GM21717 (cell line): Measurements from ENCODE around the gene CCDC50.

Experiments
- ATAC-seq: cut with Tn5 transposase; IDR thresholded peaks from one replicate; pipeline ENCODE4 v1.9.1; 2021; ENCODE audit warnings: mild to moderate bottlenecking, moderate library complexity; ENCODE audit not compliant: unreplicated experiment

CCDC50 gene

DNA sequence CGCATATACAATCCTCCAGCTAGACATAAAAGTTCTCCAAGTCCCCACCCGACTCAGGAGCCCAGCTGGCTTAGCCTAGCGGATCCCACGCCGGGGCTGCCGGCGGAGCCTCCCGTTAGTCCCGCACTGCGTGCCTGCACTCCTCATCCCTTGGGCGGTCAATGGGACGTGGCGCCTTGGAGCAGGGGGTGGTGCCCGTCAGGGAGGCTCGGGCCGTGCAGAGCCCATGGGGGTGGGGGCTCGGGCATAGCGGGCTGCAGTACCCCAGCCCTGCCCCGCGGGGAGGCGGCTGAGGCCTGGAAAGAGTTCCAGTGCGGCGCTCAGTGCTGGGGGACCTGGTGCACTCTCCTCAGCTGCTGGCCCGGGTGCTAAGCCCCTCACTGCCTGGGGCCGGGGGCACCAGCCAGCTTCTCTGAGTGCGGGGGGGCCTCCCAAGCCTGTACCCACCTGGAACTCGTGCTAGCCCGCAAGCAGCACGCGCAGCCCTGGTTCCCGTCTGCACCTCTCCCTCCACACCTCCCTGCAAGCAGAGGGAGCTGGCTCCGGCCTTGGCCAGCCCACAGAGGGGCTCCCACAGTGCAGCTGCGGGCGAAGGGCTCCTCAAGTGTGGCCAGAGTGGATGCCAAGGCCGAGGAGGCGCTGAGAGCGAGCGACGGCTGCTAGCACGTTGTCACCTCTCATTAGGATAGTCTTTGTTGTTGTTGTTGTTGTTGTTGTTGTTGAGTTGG, 12.2 kb upstream of the CCDC50 start:
- no peak for ATAC-seq

DNA sequence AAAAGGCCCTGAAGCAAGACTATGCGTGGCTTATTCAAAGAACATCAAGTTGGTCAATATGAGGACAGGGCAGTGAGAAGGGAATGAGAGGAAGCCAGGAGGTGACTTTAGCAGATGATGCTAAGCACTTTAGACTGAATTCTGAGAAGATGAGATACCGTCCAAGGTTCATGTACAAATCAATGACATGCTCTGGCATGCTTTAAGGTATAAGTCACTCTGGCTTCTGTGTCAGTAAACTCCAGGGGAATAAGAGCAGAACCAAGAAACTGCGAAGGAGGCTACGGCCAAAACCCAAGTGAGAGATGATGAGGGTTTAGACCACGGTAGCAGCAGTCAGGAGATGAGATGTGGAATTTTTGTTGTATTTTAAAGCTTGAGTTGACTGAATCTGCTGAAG, 8.9 kb upstream of the CCDC50 start:
- no peak for ATAC-seq

DNA sequence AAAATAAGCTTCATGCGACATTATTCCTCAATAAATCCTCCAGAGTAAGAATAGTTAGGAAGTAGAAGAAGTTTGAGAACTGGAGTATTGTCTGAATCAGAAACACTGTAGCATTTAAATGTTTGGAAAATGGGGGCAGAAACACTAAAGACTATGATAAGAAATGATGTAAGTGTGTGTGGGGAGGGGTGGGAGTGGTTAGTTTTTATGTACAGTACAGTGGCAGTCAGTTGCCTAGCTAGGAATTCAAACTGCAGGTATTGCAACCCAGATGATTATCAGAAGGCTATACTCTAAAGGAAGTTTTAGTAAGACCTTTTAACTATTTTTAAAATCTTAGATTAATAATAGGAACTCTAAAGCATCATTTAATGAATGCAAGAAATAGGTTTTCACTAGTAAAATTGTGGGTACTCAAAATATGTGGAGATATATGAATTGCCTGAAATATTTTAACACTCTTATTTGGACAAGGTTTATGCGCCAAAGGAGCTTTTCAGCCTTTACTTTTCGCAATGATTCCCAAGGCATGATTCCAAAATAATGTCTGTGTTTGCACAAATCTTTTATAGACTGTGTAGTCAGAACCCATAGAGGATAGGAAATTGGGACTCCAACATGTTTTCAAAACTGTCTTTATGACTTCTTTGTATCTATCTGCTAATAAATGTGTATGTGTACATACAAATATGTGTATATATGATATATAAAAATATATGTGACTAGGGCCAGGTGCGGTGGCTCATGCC, 8.0 kb upstream of the CCDC50 start:
- ATAC-seq, result no peak

DNA sequence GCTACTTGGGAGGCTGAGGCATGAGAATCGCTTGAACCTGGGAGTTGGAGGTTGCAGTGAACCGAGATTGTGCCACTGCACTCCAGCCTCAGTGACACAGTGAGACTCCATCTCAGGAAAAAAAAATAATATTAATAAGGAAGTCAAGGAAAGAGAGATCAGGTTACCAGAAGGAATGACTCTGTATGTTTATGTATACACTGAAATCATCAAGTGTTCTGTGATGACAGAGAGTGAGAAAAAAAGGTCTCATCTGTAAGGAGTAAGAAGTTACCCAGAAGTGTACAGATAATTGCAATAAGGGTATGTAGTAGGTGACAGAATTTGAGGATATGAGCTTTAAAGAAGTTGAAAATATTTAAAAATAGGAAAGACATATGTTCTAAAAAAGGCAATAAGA, 4.3 kb upstream of the CCDC50 start:
- no peak for ATAC-seq

DNA sequence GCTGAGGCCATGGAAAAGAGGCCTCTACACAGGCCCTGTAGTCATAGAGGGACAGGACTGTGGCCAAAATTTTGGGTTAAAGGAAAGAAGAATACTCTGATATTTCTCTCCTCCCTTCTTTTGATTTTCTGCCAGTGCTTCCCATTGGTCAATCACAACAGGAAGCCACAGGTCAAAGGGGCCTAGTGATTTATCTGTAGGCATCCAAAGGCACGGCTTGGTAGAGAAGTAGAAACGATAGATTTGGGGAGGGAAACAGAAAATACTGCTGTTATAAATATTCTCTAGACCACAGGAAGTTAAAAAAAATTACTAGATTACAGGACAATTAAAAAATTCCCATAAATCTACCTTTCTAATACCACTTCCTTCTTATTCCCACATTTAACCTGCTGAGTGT, 1.7 kb upstream of the CCDC50 start:
- no peak for ATAC-seq

DNA sequence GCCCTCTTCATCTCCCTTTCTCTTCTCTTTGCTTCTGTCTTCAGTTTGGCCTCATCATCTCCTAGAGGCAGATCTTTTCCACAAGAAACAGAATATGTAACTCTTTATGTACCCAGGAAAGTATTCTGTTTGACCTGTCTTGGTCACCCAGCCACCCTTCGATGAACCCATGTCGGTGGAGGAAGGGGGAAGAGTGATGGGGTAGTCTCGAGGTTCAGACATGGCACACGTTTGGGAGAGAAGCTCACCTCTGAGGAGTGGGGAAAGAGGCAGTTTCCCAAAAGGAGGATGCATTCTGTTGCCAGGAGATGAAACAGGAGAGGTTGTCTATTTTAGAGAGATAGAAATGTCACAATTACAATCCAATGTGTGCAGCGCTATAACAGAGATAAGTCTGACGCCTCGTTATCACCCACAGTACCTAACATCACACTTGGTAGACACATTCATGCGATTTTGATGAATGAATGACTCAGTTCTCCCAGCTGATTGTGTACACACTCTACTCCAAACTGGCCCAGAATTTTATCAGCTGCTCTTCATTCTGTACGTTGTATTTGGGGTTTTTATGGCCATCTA, 722 bp upstream of the CCDC50 start:
- ATAC-seq, result no peak

DNA sequence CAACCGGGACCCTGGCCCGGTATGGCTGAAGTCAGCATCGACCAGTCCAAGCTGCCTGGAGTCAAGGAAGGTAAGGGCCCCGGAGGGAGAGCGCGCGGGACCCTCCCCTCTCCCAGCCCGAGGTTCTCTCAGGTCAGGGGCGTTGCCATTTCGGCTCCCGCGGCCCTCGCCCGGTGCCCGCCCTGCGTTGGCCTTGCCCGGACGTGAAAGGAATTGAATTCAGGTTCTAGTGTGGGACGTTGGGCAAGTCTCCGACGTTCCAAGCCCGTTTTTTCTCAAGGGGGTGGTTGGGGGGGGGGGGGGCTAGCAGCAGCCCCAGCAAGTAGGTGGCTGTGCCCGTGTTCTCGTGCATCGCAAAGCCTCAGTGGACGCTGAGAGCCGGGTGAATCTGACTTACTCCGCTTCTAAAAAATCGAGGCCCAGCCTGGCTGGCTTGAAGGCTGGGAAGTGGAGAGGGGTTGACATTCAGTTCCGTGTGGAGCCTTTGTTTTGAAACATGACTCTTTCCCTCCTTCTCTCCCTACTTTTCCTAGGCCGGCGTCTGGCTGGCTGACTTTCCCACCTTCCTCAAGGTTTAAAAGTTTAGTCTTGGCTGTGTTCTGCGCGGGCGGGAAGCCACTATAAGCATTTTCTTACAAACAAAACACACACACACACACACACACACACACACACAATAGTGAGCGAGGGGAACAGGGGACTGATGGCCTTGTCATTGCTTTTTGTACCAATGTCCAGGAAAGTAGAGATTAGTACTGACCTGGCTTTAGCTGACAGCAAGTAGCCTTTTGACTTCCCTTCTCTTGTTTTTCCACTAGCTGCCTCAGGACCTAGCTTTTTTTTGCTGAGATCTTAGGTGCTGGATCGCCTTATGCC, 698 bp downstream of the CCDC50 start, which contains the start of gene UTS2B:
Gene UTS2B, minus strand, starts transcription at position 873 of the 876 bp plus-strand sequence. CDS start 48,337 bp downstream, outside the sequence.
- ATAC-seq, result peak; percentile 28

DNA sequence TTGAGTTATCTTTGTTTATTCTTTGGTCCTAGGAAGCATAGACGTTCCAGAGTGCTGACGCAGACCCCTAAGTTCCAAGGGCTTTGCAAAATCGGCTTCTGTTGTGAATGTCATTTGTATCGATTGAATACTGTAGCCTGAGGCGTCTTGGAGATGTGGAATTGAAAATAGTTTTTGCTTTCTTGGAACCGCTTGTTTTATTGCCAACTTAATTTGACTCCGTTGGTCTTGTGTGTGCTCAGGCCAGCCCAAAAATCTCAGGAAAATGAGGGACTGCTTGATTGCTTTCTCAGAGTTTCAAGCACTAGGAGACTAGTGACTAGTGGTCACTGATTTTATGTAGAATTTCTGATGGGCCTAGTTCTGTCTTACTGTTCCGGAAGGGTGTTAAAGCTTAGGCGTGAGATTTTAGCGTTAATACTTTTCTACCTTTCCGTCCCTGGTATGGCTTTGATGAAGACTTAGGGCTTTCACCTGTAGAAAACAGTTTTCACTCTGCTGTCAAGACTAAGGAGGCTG, 1.4 kb downstream of the CCDC50 start:
- ATAC-seq, result no peak

DNA sequence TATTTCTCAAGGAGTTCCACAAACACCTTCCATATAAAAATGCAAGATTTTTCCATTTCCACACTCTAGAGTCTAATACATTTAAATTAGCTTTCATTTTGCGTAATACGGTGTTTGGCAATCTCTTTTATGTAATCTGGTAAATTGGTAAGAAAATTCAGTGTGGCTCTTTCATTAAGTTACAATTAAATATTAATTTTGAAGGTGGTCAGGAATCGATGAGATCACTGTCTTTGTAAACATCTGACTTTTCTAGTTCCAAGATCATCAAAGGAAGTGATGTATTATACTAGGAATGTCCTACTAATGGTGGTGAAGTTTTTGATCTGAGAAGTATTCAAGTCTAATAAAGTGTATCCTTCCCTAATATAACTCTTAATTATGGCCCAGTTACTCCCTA, 2.2 kb downstream of the CCDC50 start:
- ATAC-seq, result no peak

DNA sequence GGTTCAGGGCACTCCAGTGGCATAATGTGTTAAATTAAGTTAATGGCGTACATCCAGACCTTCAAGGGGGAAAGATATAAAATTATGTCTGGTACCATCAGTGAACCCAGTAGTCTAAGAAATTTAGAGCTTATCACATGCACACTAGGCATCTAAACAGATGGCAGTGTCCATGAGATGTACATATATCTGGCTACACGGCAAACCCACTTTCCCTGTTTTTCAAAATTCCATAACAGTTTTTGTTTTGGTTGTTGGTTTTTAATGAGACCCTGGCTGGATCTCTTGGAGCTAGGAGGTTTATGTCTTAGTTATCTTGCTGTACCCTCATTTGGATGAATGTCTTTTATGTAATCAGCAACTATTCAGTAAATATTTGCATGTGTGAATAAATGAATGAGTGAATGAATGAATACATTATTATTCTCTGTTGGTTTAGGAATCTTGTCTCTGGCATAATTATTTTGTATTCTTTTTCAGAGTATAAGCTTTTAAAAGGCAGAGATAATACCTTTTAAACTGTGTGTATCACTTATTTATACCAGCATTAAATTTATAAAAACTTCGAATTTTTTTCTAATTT, 4.2 kb downstream of the CCDC50 start:
- no peak for ATAC-seq

DNA sequence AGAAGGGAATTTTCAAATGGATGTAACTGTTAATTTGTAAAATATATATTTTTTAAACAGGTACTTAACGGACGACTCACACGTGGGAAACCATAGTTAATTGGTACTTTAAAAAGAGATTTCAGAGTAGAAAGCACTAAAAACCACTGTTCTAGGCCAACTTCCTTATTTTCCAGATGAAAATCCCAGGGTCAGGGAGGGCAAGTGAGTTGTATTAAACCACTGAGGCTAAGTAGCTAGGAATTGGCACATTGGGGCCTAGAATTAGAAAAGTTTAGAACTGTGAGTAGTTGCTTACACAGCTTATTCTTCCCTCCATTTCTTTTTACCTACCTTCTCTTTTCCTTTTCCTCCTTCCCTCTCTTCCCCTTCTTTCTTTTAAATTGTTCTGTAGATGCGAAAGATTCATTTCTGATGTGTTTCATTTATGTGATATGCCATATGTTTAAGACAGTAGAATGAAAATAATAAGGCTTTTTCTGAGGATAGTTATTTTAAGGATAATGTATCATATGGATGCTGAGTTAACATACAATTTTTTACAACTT, 5.2 kb downstream of the CCDC50 start:
- no peak for ATAC-seq

DNA sequence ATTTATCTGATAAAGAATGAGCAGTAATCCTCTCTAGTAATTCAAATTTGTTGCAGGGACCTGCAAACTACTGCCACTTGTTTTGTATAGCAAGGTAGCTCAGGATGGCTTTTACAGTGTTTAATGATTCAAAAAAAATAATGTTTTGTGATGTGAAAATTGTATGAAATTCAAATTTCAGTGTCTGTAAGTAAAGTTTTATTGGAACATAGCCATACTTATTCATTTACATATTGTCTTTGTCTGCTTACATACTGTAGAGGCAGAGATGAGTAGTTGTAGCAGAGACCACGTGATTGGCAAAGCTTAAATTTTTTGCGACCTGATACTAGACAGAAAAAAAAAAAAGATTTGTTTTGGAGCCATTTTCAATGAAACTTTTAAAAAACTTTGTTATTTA, 7.6 kb downstream of the CCDC50 start:
- no peak for ATAC-seq

DNA sequence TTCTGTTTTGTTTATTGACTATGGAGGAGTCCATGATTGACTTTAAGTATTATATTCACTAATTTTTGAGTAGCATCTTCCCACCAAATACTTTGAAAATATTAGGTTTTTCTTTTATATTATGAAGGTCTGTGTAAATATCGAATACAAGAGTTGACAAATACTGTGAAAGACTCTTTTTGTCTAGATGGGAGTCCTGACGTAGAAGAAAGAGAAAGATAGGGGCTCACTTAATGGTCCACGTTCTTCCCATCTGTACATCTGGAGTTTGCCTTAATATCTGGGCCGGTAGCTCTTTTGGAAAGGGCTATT, 8.9 kb downstream of the CCDC50 start:
- no peak for ATAC-seq

DNA sequence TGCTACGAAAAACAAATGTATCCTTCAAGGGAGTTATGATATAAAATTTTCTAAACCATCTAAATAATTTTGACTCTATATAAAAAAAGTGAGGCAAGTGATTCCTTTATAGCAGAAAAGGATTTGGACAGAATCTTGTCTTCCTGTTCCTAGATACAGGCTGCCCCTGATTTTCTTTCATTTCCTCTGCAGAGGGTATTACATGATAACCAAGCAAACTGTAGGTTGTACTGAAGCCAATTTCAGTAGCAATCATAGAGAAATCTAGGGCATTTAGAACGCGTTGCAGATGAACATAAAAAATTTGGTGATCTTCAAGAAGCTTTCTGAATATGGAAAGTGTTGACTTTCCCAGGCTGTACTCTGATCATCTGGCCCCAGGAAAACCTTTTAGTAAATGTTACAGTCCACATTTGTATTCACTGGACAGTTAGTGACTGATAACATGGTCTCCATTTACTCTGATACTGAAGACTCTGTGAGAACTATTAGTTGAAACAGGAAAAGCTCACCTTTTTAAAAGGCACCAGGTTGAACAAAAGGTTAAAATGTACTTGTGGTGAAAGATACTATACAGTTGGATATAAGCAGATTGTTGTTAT, 10.2 kb downstream of the CCDC50 start:
- no peak for ATAC-seq

DNA sequence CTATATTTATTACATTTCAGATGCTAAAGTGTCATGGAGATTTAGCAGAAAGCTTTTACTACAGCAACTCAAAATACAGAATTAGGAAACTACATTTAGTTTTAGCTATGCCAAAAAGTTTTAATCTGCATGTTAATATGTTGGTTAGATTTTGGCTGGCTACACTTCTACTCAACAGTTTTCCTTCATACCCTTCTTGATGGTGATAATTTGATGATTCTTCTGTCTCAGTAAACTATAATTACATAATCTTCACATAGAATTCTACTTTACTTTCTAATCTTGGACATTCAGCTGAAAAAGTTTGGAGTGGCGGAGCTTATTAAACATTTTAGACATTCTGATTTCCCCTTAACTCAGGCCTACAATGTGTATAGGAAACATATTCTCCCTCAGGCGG, 11.2 kb downstream of the CCDC50 start:
- no peak for ATAC-seq

DNA sequence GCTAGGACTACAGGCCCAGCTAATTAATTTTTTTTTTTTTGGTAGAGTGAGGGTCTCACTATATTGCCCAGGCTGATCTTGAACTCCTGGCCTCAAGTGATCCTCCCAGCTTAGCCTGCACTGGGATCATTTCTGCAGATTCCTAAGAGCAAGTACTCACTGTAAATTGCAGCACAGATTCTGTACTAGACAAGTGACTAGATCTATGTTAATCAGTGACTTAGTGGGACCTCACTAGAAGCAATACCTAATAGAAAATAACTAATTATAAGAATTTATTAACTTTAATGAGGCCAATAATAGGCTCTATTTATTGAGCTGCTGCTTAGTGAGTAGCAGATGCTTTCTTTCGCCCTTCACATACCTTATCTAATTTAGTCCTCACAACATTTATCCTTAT, 11.8 kb downstream of the CCDC50 start:
- ATAC-seq, result no peak

DNA sequence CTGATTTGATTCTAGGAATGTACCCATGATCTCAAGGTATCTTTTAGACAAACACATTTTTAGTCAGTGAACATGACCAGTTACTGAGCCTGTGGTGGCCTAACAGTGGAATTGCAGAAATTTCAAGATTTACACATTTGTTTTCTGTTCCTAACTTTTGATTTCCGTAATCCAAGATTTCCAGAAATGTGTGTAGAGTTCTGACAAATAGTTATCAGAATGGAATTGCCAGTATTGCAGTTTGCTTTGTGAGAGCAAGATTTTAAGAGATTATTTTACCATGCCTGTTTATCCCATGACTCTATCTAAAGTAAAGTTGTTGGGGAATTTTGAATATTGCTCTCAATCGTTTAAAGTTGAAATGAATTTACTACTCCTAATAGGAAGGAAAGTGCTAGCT, 12.8 kb downstream of the CCDC50 start:
- ATAC-seq, result no peak

DNA sequence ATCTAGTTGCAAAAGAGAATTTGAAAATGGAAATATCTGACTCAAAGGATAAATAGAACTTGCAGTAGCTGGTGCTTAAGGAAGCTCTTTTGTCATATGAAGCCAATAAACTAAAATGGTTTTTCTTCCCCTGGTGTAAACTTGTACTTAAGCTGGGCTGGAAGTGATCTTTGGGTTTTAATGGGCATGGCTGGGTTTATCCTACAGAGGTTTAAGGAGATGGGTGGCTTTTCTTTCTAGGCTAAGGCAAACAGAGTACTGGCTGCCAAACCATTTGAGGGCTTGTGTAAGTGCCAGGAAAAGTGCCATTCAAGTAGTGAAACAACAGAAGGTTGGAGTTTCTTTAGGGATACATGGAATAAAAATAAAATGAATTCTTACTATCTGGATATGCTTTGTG, 13.2 kb downstream of the CCDC50 start:
- no peak for ATAC-seq

DNA sequence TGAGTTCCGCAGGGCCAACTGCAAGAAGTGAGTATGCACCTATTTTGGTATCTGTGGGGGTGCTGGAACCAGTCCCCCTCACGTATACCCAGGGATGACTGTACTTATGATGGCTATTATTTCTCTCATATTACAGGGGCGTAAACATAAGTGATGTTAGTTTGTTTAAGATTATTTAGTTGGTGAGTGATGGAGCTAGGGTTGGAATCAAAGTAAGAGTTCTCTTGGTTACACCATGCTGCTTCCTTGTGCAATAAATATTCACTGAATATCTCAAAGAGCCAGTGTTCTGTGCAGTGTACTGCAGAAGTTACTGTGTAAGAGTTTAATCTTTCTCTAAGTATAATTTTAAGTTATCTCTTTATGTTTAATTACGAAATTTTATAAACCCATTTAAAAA, 13.9 kb downstream of the CCDC50 start:
- ATAC-seq, result no peak

DNA sequence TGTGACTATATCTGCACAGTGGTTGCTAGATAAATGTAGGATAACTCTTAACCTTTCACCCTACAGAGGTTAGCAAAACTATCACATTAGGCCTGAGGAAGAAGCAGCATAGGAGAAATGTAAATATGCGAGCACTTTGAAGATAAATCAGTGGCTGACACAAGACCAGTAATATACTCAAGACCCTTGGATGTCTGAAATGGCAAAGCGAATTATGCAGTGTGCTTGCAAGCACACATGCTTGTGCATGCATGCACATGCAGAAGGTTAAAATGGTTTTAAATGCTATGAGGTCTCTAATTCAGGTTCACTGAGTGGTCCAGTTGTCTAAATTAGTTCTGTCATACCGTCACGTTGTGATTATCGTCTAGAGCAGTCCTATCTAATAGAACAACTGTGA, 14.7 kb downstream of the CCDC50 start:
- ATAC-seq, result no peak
